Stimulated activated CD8-positive, alpha-beta memory T cell treated with anti-CD3 and anti-CD28 coated beads, Interleukin-4, amount 100 ng/mL, for 1 hour (primary cell): Measurements from ENCODE around the gene OSBPL6.
"Not testable (repeated sequence)": the region's sequence is repeated elsewhere in the genome, so short reads cannot be mapped to it uniquely, and the experiment has no call there.

Source experiments
- DNase-seq, 2 donors: peaks; one replicate each; pipeline ENCODE4 v3.0.0-alpha.2; 2020; ENCODE audit warnings: low read depth in 2 of 2, low spot score in 1 of 2

Gene OSBPL6

GRCh38 chr2:178197791-178198190, 3.5 kb downstream of the OSBPL6 start:
- no peak for DNase-seq

- DNase-seq, result not testable (repeated sequence)
Observed at GRCh38 chr2:178198441-178198840, 4.1 kb downstream of the OSBPL6 start.

GRCh38 chr2:178199334-178199733, 5.0 kb downstream of the OSBPL6 start:
- DNase-seq, result no peak

- no peak for DNase-seq
Observed at GRCh38 chr2:178200331-178200730, 6.0 kb downstream of the OSBPL6 start.

GRCh38 chr2:178202927-178203326, 8.6 kb downstream of the OSBPL6 start:
- no peak for DNase-seq

GRCh38 chr2:178204977-178205376, 10.7 kb downstream of the OSBPL6 start:
- no peak for DNase-seq

GRCh38 chr2:178205853-178206521, 11.7 kb downstream of the OSBPL6 start:
- no peak for DNase-seq

- DNase-seq, result no peak
Observed at GRCh38 chr2:178208336-178208735, 14.0 kb downstream of the OSBPL6 start.

GRCh38 chr2:178208817-178209216, 14.5 kb downstream of the OSBPL6 start:
- no peak for DNase-seq

GRCh38 chr2:178211460-178211859, 17.1 kb downstream of the OSBPL6 start:
- DNase-seq, result no peak

GRCh38 chr2:178211943-178212342, 17.6 kb downstream of the OSBPL6 start:
- no peak for DNase-seq

GRCh38 chr2:178213991-178214390, 19.7 kb downstream of the OSBPL6 start:
- DNase-seq, result no peak

- DNase-seq, result no peak
Observed at GRCh38 chr2:178219247-178219646, 24.9 kb downstream of the OSBPL6 start.

- no peak for DNase-seq
Observed at GRCh38 chr2:178220814-178221213, 26.5 kb downstream of the OSBPL6 start.

- DNase-seq, result no peak
Observed at GRCh38 chr2:178221556-178221955, 27.2 kb downstream of the OSBPL6 start.

GRCh38 chr2:178223806-178224205, 29.5 kb downstream of the OSBPL6 start:
- DNase-seq, result no peak

- DNase-seq, result no peak
Observed at GRCh38 chr2:178225006-178225805, 30.9 kb downstream of the OSBPL6 start.

GRCh38 chr2:178227187-178227586, 32.9 kb downstream of the OSBPL6 start:
- DNase-seq, result no peak

GRCh38 chr2:178229927-178230326, 35.6 kb downstream of the OSBPL6 start:
- no peak for DNase-seq

- no peak for DNase-seq
Observed at GRCh38 chr2:178230396-178230795, 36.1 kb downstream of the OSBPL6 start.

GRCh38 chr2:178233428-178233827, 39.1 kb downstream of the OSBPL6 start:
- no peak for DNase-seq

- DNase-seq, result no peak
Observed at GRCh38 chr2:178234648-178235047, 40.3 kb downstream of the OSBPL6 start.
